AG08396 (cell line): ENCODE measurements around the gene BCAR3.
"Not testable (repeated sequence)": the region's sequence is repeated elsewhere in the genome, so short reads cannot be mapped to it uniquely, and the experiment has no call there.

ENCODE experiments used
- DNase-seq: peaks from one replicate; pipeline ENCODE4 v3.0.0; 2012; ENCODE audit warnings: low spot score, mixed read lengths

BCAR3 gene

GRCh38 chr1:93576746-93577145, 104.9 kb downstream of the BCAR3 start:
- DNase-seq: no peak

- no peak for DNase-seq
These were observed 105.3 kb downstream of the BCAR3 start for GRCh38 chr1:93576346-93576745.

- no peak for DNase-seq
These were observed 105.9 kb downstream of the BCAR3 start for GRCh38 chr1:93575621-93576284.

- DNase-seq: no peak
These were observed 106.6 kb downstream of the BCAR3 start for GRCh38 chr1:93574991-93575390.

GRCh38 chr1:93574511-93574910, 107.1 kb downstream of the BCAR3 start:
- no peak for DNase-seq

GRCh38 chr1:93573940-93574469, 107.6 kb downstream of the BCAR3 start:
- no peak for DNase-seq

- no peak for DNase-seq
These were observed 109.9 kb downstream of the BCAR3 start for GRCh38 chr1:93571623-93572310.

- no peak for DNase-seq
These were observed 112.1 kb downstream of the BCAR3 start for GRCh38 chr1:93569489-93569888.

GRCh38 chr1:93567255-93567918, 114.2 kb downstream of the BCAR3 start:
- DNase-seq: peak; percentile 45

- no peak for DNase-seq
These were observed 115.4 kb downstream of the BCAR3 start for GRCh38 chr1:93566227-93566626.

- DNase-seq: no peak
These were observed 116.0 kb downstream of the BCAR3 start for GRCh38 chr1:93565496-93566206.

- no peak for DNase-seq
These were observed 121.9 kb downstream of the BCAR3 start for GRCh38 chr1:93559695-93560094.

- DNase-seq: no peak
These were observed 122.6 kb downstream of the BCAR3 start for GRCh38 chr1:93559045-93559444.

GRCh38 chr1:93556291-93556690, 125.3 kb downstream of the BCAR3 start:
- no peak for DNase-seq

GRCh38 chr1:93554883-93555872, 126.5 kb downstream of the BCAR3 start:
- DNase-seq: no peak

GRCh38 chr1:93553886-93554490, 127.6 kb downstream of the BCAR3 start:
- DNase-seq: not testable (repeated sequence)

- DNase-seq: no peak
These were observed 128.7 kb downstream of the BCAR3 start for GRCh38 chr1:93552741-93553455.

GRCh38 chr1:93549811-93550210, 131.8 kb downstream of the BCAR3 start:
- no peak for DNase-seq

- no peak for DNase-seq
These were observed 132.5 kb downstream of the BCAR3 start for GRCh38 chr1:93549131-93549530.
